ENCODE results near the gene RANBP3.
A peak's percentile ranks its signal among the peaks of the same experiment; 100 is the strongest.

RANBP3 gene

GRCh38 chr19:5976768-5977167 lies 1.2 kb downstream of the RANBP3 start:
- Histone ChIP-seq H3K79me2 (ENCODE audit: low read length) (peaks cover 76% of the 10 kb centered on the region), H3K27ac (ENCODE audit: low read length) (no peak overlapping the region; the same call in 1 of the 2 replicates), H3K4me1 (ENCODE audit: low read length) (peaks cover 24% of the 10 kb centered on the region), H2AFZ (ENCODE audit: low read length) (no peak overlapping the region), H3K9me3 (replicated peaks; ENCODE audit: insufficient read depth, low read length) (no peaks in the 10 kb centered on the region), H3K9me2 (replicated peaks; ENCODE audit: insufficient read depth, low read length) (no peaks in the 10 kb centered on the region), H3F3A (ENCODE audit: insufficient read depth, low read length) (peaks cover 10% of the 10 kb centered on the region), H3K27me3 (replicated peaks; ENCODE audit: insufficient read depth, low read length) (no peaks in the 10 kb centered on the region), H4K20me1 (ENCODE audit: insufficient read depth, low read length) (peaks cover 21% of the 10 kb centered on the region), H3K9ac (ENCODE audit: low read length) (peak overlapping the region; percentile 91), H3K4me3 (ENCODE audit: low read length) (peak overlapping the region; percentile 92), H3K36me3 (replicated peaks; ENCODE audit: insufficient read depth, low read length) (0 out of 2 replicates have a peak, but pooled peaks cover 4% of the 10 kb centered on the region), H3K4me2 (ENCODE audit: low read depth, low read length) (peak overlapping the region; percentile 90)
- TF ChIP-seq EZH2 (optimal IDR thresholded peaks at IDR 0.05; ENCODE audit: low read depth, low read length): no peak
- TF ChIP-seq CTCF (IDR thresholded peaks at IDR 0.05; ENCODE audit: low read length): no peak
- no peak for TF ChIP-seq EZH2phosphoT487 (IDR thresholded peaks at IDR 0.05; ENCODE audit: low read length)
- DNase-seq: no peak

- no peak for TF ChIP-seq EZH2 (optimal IDR thresholded peaks at IDR 0.05; ENCODE audit: low read depth, low read length)
- TF ChIP-seq CTCF (IDR thresholded peaks at IDR 0.05; ENCODE audit: low read length): no peak
- TF ChIP-seq EZH2phosphoT487 (IDR thresholded peaks at IDR 0.05; ENCODE audit: low read length): no peak
- Histone ChIP-seq H4K20me1 (ENCODE audit: insufficient read depth, low read length) (peaks cover 34% of the 10 kb centered on the region), H3K27ac (ENCODE audit: low read length) (no peak overlapping the region), H3K4me2 (ENCODE audit: low read depth, low read length) (no peak overlapping the region), H2AFZ (ENCODE audit: low read length) (no peak overlapping the region), H3F3A (ENCODE audit: insufficient read depth, low read length) (peaks cover 11% of the 10 kb centered on the region), H3K9ac (ENCODE audit: low read length) (no peak overlapping the region), H3K4me1 (ENCODE audit: low read length) (peaks cover 29% of the 10 kb centered on the region), H3K36me3 (replicated peaks; ENCODE audit: insufficient read depth, low read length) (0 out of 2 replicates have a peak, but pooled peaks cover 4% of the 10 kb centered on the region), H3K4me3 (ENCODE audit: low read length) (0 out of 2 replicates have a peak overlapping the region, but pooled peaks have one; percentile 2), H3K9me2 (replicated peaks; ENCODE audit: insufficient read depth, low read length) (no peaks in the 10 kb centered on the region), H3K9me3 (replicated peaks; ENCODE audit: insufficient read depth, low read length) (no peaks in the 10 kb centered on the region), H3K27me3 (replicated peaks; ENCODE audit: insufficient read depth, low read length) (no peaks in the 10 kb centered on the region), H3K79me2 (ENCODE audit: low read length) (peaks cover 89% of the 10 kb centered on the region)
- no peak for DNase-seq
These were observed 2.6 kb downstream of the RANBP3 start for GRCh38 chr19:5975388-5975728.

GRCh38 chr19:5974721-5975387 lies 3.1 kb downstream of the RANBP3 start:
- Histone ChIP-seq H3K4me3 (ENCODE audit: low read length) (no peak overlapping the region), H3K27ac (ENCODE audit: low read length) (no peak overlapping the region), H3K9me3 (replicated peaks; ENCODE audit: insufficient read depth, low read length) (no peaks in the 10 kb centered on the region), H2AFZ (ENCODE audit: low read length) (no peak overlapping the region), H3F3A (ENCODE audit: insufficient read depth, low read length) (peaks cover 14% of the 10 kb centered on the region), H3K4me1 (ENCODE audit: low read length) (peaks cover 32% of the 10 kb centered on the region), H3K9ac (ENCODE audit: low read length) (no peak overlapping the region), H3K36me3 (replicated peaks; ENCODE audit: insufficient read depth, low read length) (0 out of 2 replicates have a peak, but pooled peaks cover 4% of the 10 kb centered on the region), H4K20me1 (ENCODE audit: insufficient read depth, low read length) (peaks cover 39% of the 10 kb centered on the region), H3K4me2 (ENCODE audit: low read depth, low read length) (no peak overlapping the region), H3K9me2 (replicated peaks; ENCODE audit: insufficient read depth, low read length) (no peaks in the 10 kb centered on the region), H3K27me3 (replicated peaks; ENCODE audit: insufficient read depth, low read length) (no peaks in the 10 kb centered on the region), H3K79me2 (ENCODE audit: low read length) (peaks cover 92% of the 10 kb centered on the region)
- TF ChIP-seq EZH2phosphoT487 (IDR thresholded peaks at IDR 0.05; ENCODE audit: low read length): no peak
- no peak for TF ChIP-seq CTCF (IDR thresholded peaks at IDR 0.05; ENCODE audit: low read length)
- TF ChIP-seq EZH2 (optimal IDR thresholded peaks at IDR 0.05; ENCODE audit: low read depth, low read length): no peak
- no peak for DNase-seq

All from MM.1S (cell line).